PFSK-1 (cell line): ENCODE measurements around the gene ACTMAP.

ENCODE experiments used
- FOXP2 ChIP-seq: optimal IDR thresholded peaks from 2 replicates; pipeline ENCODE3; 2011; ENCODE audit warnings: borderline replicate concordance, control low read depth, inconsistent platforms; ENCODE audit not compliant: insufficient read depth; ENCODE audit errors: extremely low read length, extremely low read depth
- POLR2AphosphoS5 ChIP-seq: IDR thresholded peaks from 2 replicates; pipeline ENCODE4 v1.6.1; 2012; ENCODE audit warnings: low read depth, mild to moderate bottlenecking, control low read depth, low read length, moderate library complexity
- REST ChIP-seq, 2 experiments: IDR thresholded peaks; 2 replicates each; pipeline versions ENCODE4 v1.6.1 to v1.8.0; 2011 to 2012; ENCODE audit warnings: low read depth in 2 of 2, low read length in 2 of 2, control low read depth in 1 of 2, inconsistent platforms in 1 of 2, mild to moderate bottlenecking in 1 of 2, moderate library complexity in 1 of 2; ENCODE audit not compliant: insufficient read depth in 1 of 2
- SIN3A ChIP-seq: IDR thresholded peaks from 2 replicates; pipeline ENCODE4 v1.6.1; 2012; ENCODE audit warnings: mild to moderate bottlenecking, low read length, moderate library complexity, borderline replicate concordance; ENCODE audit not compliant: insufficient read depth
- TAF1 ChIP-seq: IDR thresholded peaks from 2 replicates; pipeline ENCODE4 v1.6.1; 2012; ENCODE audit warnings: low read length, control low read depth, borderline replicate concordance; ENCODE audit not compliant: insufficient read depth

The ACTMAP gene

DNA sequence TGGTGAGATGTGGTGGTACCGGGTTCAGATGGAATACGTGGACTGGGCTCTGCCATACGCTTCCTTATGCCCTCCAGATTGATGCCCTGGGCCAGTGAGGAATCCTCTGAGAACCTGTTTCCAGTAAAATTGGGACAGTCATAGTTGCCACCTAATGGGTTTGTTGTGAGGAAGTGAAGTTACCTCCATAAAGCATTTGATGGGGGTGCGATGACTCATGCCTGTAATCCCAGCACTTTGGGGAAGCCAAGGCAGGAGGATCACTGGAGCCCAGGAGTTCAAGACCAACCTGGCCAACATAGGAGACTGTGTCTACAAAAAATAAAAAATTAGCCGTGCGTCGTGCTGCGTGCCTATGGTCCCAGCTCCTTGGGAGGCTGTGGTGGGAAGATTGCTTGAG is 5.5 kb upstream of the ACTMAP start:
- TF ChIP-seq FOXP2 (no peak), REST (IDR thresholded peaks at IDR 0.05; ENCODE audit: insufficient read depth in 1 of 2, low read depth in 2 of 2, low read length in 2 of 2) (no peak), TAF1 (no peak), POLR2AphosphoS5 (no peak), SIN3A (no peak)

GRCh38 chr19:40755248-40755624 is 5.0 kb upstream of the ACTMAP start:
- no peak for TF ChIP-seq REST (IDR thresholded peaks at IDR 0.05; ENCODE audit: insufficient read depth in 1 of 2, low read depth in 2 of 2, low read length in 2 of 2)
- no peak for TF ChIP-seq FOXP2
- no peak for TF ChIP-seq SIN3A
- no peak for TF ChIP-seq POLR2AphosphoS5
- no peak for TF ChIP-seq TAF1

DNA sequence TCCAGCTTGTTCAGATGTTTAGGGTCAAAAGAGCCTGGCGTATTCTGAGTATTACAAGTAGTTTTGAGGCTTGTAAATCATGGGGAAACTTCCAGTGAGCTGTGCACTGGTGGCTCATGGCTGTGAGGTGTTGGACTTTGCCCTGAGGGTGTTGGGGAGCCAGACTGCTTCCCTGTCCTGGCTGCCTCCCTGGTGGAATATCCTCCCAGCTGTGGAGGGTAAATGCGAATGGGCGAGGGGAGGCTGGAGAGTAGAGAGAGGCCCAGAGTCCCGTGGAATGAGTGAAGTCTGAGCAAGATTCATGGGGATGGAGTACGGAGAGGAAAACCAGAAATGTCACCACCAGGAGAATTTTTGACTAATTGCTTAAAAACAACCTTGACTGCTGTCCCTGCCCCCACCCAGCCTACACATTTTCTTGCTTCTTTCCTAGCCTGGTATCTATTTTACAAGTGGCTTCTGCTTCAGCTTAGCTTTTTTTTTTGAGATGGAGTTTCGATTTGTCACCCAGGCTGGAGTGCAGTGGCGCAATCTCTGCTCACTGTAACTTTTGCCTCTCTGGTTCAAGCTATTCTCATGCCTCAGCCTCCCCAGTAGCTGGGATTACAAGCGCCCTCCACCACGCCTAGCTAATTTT is 4.5 kb upstream of the ACTMAP start:
- TF ChIP-seq POLR2AphosphoS5 = no peak
- TF ChIP-seq FOXP2 = no peak
- TF ChIP-seq SIN3A = no peak
- TF ChIP-seq REST (IDR thresholded peaks at IDR 0.05; ENCODE audit: insufficient read depth in 1 of 2, low read depth in 2 of 2, low read length in 2 of 2) = no peak
- no peak for TF ChIP-seq TAF1

DNA sequence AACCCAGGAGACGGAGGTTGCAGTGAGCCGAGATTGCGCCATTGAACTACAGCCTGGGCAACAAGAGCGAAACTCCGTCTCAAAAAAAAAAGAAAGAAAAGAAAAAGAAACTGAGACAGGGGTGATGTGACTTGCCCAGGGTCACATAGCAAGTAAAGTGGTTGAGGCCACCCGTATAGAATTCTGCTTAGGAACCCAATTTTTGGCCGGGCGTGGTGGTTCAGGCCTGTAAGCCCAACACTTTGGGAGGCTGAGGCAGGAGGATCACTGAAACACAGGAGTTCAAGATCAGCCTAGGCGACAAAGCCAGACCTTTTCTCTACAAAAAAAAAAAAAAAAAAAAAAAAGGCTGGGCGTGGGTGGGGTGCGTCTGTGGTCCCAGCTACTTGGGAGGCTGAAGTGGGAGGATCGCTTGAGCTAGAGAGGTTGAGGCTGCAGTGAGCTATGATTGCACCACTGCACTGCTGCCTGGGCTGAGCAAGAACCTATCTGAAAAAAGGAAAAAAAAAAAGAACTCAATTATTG is 2.0 kb upstream of the ACTMAP start:
- TF ChIP-seq POLR2AphosphoS5 = no peak
- no peak for TF ChIP-seq FOXP2
- no peak for TF ChIP-seq TAF1
- TF ChIP-seq SIN3A = no peak
- no peak for TF ChIP-seq REST (IDR thresholded peaks at IDR 0.05; ENCODE audit: insufficient read depth in 1 of 2, low read depth in 2 of 2, low read length in 2 of 2)

GRCh38 chr19:40750874-40751537 is 729 bp upstream of the ACTMAP start, which contains the start of gene SNRPA:
Gene SNRPA (plus strand): TSS chr19:40751203. CDS start chr19:40751409, 206 bp downstream.
- TF ChIP-seq FOXP2 (no peak), POLR2AphosphoS5 (peak; percentile 91), SIN3A (peak; percentile 77; the same call in 1 of the 2 replicates), TAF1 (peak; percentile 68; the same call in 1 of the 2 replicates), REST (IDR thresholded peaks at IDR 0.05; ENCODE audit: insufficient read depth in 1 of 2, low read depth in 2 of 2, low read length in 2 of 2) (no peak; a peak in 1 of 4 replicates)
